ENCODE measurements around the gene APOL1.

DNA sequence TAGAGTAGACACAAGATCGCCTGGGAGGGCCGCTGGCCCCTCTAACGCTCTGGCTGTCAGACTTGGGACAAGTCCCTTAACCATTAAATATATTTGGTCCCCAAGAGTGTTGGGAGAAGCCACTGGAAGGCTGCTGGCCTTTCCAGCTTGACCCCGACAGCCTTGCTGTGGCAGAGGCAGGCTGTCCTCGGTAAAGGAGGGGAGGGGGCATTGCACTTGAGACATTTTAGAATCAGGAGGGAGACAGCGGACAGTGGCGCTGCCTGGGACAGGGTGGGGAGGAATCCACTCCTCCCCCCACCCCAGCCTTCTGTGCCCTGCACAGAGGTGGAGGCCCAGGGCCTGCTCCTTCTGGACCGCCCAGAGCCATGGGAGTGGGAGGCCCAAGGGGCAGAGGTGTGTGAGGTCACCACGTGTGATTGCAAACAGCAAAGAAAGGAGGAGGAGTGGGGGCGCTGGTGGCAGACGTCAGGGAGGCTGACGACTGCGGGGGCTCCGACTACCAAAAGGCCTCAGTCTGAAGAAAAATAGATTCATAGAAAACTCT lies 28.9 kb downstream of the APOL1 start:
- TF ChIP-seq, protein P1, sequence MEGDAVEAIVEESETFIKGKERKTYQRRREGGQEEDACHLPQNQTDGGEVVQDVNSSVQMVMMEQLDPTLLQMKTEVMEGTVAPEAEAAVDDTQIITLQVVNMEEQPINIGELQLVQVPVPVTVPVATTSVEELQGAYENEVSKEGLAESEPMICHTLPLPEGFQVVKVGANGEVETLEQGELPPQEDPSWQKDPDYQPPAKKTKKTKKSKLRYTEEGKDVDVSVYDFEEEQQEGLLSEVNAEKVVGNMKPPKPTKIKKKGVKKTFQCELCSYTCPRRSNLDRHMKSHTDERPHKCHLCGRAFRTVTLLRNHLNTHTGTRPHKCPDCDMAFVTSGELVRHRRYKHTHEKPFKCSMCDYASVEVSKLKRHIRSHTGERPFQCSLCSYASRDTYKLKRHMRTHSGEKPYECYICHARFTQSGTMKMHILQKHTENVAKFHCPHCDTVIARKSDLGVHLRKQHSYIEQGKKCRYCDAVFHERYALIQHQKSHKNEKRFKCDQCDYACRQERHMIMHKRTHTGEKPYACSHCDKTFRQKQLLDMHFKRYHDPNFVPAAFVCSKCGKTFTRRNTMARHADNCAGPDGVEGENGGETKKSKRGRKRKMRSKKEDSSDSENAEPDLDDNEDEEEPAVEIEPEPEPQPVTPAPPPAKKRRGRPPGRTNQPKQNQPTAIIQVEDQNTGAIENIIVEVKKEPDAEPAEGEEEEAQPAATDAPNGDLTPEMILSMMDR (IDR thresholded peaks at IDR 0.05) = no peak
- TF ChIP-seq POLR2A (IDR thresholded peaks at IDR 0.05) = no peak

All from testis (tissue), 2 donors.